CD4-positive, alpha-beta T cell treated with Interleukin-4 for 4 hours (primary cell): ENCODE data around the gene GFOD2.

ENCODE experiments used
- DNase-seq: peaks from one replicate; pipeline ENCODE4 v3.0.0-alpha.2; 2020

Gene GFOD2

GRCh38 chr16:67628216-67628615 is 90.9 kb downstream of the GFOD2 start:
- no peak for DNase-seq
